Gastrocnemius medialis (tissue), 4 donors: ENCODE data around the gene TTC31. TPM values are rescaled to one million over a fixed set of nuclear protein-coding genes. Genes with fewer than 3 reads are reported as not detected.

ENCODE experiments used
- ATAC-seq, 2 donors: fragments of 150-250 bp; one replicate each; pipeline ENCODE4 v1.9.1; 2016
- DNase-seq, 2 donors: peaks; one replicate each; pipeline ENCODE4 v3.0.0-alpha.2; 2019
- H3K27ac ChIP-seq, 4 donors: fragments of 200-600 bp; sonication (generic); 1 replicate in 1 of 4; 2 replicates in 3 of 4; pipeline ENCODE4 v1.5.1; 2016 to 2018; ENCODE audit warnings: mild to moderate bottlenecking in 2 of 4, moderate library complexity in 1 of 4
- H3K27me3 ChIP-seq, 3 donors: fragments of 200-600 bp; sonication (generic) in 2 of 3; 1 replicate in 1 of 3; 2 replicates in 2 of 3; pipeline versions ENCODE4 v1.5.1 to v1.6.0; 2016 to 2019; ENCODE audit warnings: mild to moderate bottlenecking in 1 of 3, moderate library complexity in 1 of 3
- H3K36me3 ChIP-seq, 2 donors: fragments of 200-600 bp; sonication (generic) in 1 of 2; one replicate each; pipeline ENCODE4 v1.5.1; 2017 to 2018
- H3K4me1 ChIP-seq, 2 donors: fragments of 200-600 bp; sonication (generic) in 1 of 2; one replicate each; pipeline ENCODE4 v1.5.1; 2016 to 2017; ENCODE audit warnings: mild to moderate bottlenecking in 2 of 2
- H3K4me3 ChIP-seq, 4 donors: fragments of 200-600 bp; sonication (generic) in 3 of 4; 1 replicate in 1 of 4; 2 replicates in 3 of 4; pipeline ENCODE4 v1.5.1; 2016 to 2019; ENCODE audit warnings: mild to moderate bottlenecking in 2 of 4
- H3K9me3 ChIP-seq, 3 donors: fragments of 200-600 bp; sonication (generic) in 2 of 3; 1 replicate in 1 of 3; 2 replicates in 2 of 3; pipeline ENCODE4 v1.5.1; 2016 to 2019
- POLR2A ChIP-seq, 2 donors: fragments of 450-650 bp; IDR thresholded peaks; one replicate each; pipeline ENCODE4 v1.6.1; 2017; ENCODE audit warnings: antibody characterized with exemption in 2 of 2, mild to moderate bottlenecking in 2 of 2, moderate library complexity in 2 of 2
- in situ Hi-C, 4 donors: fragments of 200-750 bp; cut with MboI; loops; one replicate each; pipeline versions ENCODE4 v1.15.0 to v1.8.0; 2017; ENCODE audit warnings: low sequenced_read_pairs in 4 of 4
- intact Hi-C: fragments of 100-400 bp; cut with DNase I; formaldehyde crosslinking; loops from one replicate; pipeline ENCODE4 v1.15.1; 2023; ENCODE audit warnings: low total_unique reads
- total RNA-seq, 4 donors: library from RNA; depleted of rRNA; stranded (reverse); fragments of >200 nt; gene quantifications; one replicate each; pipeline versions ENCODE4 v1.1.0 to v1.2.3, GENCODE V29; 2016
- TF ChIP-seq, protein P1 (sequence below), 5 experiments: fragments of 450-650 bp in 3 of 5; fragments of 200-600 bp in 2 of 5; sonication (generic) in 2 of 5; IDR thresholded peaks in 4 of 5; conservative IDR thresholded peaks in 1 of 5; 1 replicate in 4 of 5; 2 replicates in 1 of 5; pipeline ENCODE4 v1.5.1; 2016 to 2019; ENCODE audit warnings: antibody characterized with exemption in 5 of 5, mild to moderate bottlenecking in 3 of 5, moderate library complexity in 3 of 5

The TTC31 gene
- total RNA-seq, 4 donors from 2014 or later = 6.1 to 9.6 (median 7.7) TPM

DNA sequence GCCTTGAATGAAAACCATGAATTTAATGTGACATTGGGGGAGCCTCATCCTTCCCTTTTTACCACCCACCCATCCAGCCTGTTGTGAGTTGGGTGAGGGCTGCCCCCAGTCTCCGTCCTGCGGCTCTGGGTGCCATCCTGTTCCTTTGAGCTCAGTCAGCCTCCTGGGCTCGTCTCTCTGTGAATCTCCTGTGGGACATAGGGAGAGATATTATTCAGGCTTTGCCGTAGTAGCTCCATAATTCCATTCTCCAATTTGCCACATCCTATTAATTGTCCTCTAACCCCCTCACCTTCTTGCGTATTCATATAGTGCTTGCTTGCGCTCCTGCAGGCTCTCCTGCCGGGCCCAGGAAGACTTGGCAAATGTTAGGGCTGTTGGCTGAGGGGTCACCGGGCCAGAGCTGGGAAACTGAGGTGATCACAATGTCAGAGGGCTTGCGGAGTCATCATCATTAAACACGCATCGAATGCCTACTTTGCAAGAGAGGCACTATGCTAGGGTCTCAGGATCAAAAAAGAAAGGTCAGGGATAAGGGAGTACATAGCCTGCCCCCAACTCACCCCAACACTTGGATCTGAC is 43.9 kb downstream of the TTC31 start:
- Histone ChIP-seq H3K36me3 (peaks cover 0 to 33% of the 10 kb centered on the region in 2 donors), H3K4me1 (peaks cover 19 to 28% of the 10 kb centered on the region in 2 donors), H3K27ac (no peak overlapping the region), H3K27me3 (no peaks in the 10 kb centered on the region), H3K9me3 (no peaks in the 10 kb centered on the region), H3K4me3 (no peak overlapping the region)
- no peak for ATAC-seq
- in situ Hi-C loops (loop anchor here in 1 of 4 donors (25.0 kb wide), 1 partner anchor 1289 kb away; the partner anchor contains the start of genes CCT7 and PRADC1), intact Hi-C loops (loop anchor here (10.0 kb wide), 1 partner anchor 308 kb away; the partner anchor contains the start of gene HK2)
- DNase-seq = no peak
- TF ChIP-seq, protein P1, sequence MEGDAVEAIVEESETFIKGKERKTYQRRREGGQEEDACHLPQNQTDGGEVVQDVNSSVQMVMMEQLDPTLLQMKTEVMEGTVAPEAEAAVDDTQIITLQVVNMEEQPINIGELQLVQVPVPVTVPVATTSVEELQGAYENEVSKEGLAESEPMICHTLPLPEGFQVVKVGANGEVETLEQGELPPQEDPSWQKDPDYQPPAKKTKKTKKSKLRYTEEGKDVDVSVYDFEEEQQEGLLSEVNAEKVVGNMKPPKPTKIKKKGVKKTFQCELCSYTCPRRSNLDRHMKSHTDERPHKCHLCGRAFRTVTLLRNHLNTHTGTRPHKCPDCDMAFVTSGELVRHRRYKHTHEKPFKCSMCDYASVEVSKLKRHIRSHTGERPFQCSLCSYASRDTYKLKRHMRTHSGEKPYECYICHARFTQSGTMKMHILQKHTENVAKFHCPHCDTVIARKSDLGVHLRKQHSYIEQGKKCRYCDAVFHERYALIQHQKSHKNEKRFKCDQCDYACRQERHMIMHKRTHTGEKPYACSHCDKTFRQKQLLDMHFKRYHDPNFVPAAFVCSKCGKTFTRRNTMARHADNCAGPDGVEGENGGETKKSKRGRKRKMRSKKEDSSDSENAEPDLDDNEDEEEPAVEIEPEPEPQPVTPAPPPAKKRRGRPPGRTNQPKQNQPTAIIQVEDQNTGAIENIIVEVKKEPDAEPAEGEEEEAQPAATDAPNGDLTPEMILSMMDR (IDR thresholded peaks at IDR 0.05 in 4 of 5, conservative IDR thresholded peaks at IDR 0.05 in 1 of 5) = no peak
- TF ChIP-seq POLR2A (IDR thresholded peaks at IDR 0.05) = no peak

DNA sequence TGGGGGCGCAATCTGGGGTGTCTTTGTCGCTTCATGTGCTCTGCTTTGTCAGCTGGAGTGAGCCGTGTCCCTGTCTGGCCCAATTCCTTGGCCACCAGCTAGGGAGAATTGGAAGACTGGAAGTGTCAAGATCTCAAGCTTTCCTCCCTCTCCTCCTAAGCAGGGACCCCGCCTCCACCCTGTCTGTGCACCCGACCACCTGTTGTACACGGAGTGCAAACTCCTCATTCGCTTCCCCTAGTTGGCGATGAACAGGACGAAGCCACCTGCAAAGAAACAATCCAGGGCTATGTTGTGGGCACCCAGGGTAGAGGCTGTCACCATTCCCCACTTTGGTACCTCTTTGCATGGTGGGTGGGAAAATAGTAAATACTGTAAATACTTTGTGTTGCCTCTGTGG is 44.9 kb downstream of the TTC31 start:
- no peak overlapping the region for H3K27ac ChIP-seq
- ATAC-seq (no peak), DNase-seq (no peak)
- in situ Hi-C loops (loop anchor here in 1 of 4 donors (25.0 kb wide), 1 partner anchor 1290 kb away; the partner anchor contains the start of genes CCT7 and PRADC1), intact Hi-C loops (loop anchor here (10.0 kb wide), 1 partner anchor 307 kb away; the partner anchor contains the start of gene HK2)
- H3K4me1 ChIP-seq = peaks cover 19 to 28% of the 10 kb centered on the region in 2 donors
- TF ChIP-seq, protein P1 (IDR thresholded peaks at IDR 0.05 in 4 of 5, conservative IDR thresholded peaks at IDR 0.05 in 1 of 5) = no peak
- TF ChIP-seq POLR2A (IDR thresholded peaks at IDR 0.05) = no peak
- H3K36me3 ChIP-seq = peaks cover 0 to 43% of the 10 kb centered on the region in 2 donors
- H3K9me3 ChIP-seq = no peaks in the 10 kb centered on the region
- no peaks in the 10 kb centered on the region for H3K27me3 ChIP-seq
- peak overlapping the region in 1 of 4 donors; percentile 7 for H3K4me3 ChIP-seq

DNA sequence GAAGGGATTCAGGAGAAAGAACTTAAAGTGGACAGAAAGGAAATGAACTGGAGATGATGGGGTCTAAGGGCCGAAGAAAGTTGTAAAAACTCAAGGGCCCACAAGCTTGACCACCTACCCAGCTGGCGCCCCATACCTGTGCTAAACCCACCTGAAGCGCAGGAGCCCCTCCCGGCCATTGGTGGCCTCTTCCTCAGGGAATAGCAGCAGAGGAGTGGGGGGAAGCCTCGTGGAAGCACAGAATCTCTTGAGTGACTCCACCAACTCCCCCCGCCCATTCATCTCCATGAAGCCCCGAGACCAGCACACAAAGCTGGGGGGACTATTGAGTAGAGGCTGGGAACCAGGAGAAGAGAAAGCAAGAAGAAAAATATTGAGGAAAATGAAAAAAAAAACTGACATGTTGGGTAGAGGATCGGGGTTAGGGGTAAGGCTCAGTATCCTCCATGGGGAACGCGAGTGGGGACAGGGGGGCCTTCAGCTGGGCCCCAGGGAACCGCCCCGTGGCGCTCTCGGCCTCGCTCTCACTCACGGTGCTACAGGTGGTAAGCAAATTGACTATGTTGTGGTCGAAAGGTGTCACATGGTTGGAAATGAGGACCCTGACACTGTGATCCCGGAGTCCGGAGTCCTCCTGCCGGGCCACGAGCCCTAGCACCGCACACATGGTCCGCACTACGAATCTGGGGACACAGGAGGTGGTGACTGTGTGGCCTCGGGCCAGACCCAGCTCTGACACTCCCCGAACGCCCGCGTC is 45.9 kb downstream of the TTC31 start:
- Histone ChIP-seq H3K4me1 (peaks cover 19 to 28% of the 10 kb centered on the region in 2 donors), H3K36me3 (peaks cover 0 to 48% of the 10 kb centered on the region in 2 donors), H3K4me3 (peak overlapping the region; percentile 80 to 100 (median 93)), H3K27ac (peak overlapping the region; percentile 84 to 94 (median 89)), H3K27me3 (no peaks in the 10 kb centered on the region), H3K9me3 (no peaks in the 10 kb centered on the region)
- ATAC-seq (peak; percentile 39 to 47), DNase-seq (peak in 1 of 2 donors; percentile 40)
- TF ChIP-seq POLR2A (IDR thresholded peaks at IDR 0.05) = no peak
- TF ChIP-seq, protein P1 (IDR thresholded peaks at IDR 0.05 in 4 of 5, conservative IDR thresholded peaks at IDR 0.05 in 1 of 5) = no peak
- intact Hi-C loops (loop anchor here (1.0 to 10.0 kb wide), 5 partner anchors 21 to 791 kb away; partner anchors contain the start of genes CCDC142, HK2, INO80B and PCGF1), in situ Hi-C loops (loop anchor here in 1 of 4 donors (25.0 kb wide), 1 partner anchor 1291 kb away; the partner anchor contains the start of genes CCT7 and PRADC1)

DNA sequence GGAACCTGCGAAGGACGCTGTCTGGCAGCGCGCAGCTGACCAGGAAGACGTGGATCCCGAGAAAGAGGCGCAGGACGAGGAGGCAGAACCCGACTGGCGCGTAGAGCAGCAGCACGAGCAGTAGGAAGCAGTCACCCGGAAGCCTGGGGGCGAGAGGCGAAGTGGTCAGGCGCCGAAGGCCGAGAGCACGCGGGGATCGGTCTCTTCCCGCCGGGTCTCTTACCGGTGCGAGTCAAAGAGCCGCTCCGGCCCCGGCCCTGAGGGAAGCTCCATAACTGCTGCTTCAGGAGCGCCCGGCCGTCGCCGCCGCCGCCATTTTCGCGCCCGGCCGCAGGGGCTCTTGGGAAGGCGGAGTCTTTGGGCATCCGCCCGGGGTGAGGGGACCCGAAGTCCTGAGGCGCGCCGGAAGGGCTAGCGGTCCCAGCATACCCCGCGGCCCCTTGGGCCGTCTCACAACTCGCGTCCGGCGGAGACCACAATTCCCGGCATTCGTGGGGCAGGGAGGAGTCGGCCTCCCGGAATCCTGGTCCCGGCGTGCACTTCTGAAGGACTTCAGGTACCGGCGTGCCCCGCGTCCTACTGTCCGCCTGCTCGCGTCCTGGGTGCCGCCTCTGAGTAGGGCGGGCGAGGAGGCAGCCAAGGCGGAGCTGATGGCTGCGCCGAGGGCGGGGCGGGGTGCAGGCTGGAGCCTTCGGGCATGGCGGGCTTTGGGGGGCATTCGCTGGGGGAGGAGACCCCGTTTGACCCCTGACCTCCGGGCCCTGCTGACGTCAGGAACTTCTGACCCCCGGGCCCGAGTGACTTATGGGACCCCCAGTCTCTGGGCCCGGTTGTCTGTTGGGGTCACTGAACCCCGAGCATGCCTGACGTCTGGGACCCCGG is 46.7 kb downstream of the TTC31 start, which contains the start of the genes AUP1 and HTRA2:
AUP1 (minus strand) TSS at position 350 of the 882 bp plus-strand sequence; CDS start at position 273, 77 bp downstream.
HTRA2 (plus strand) TSS at position 577 of the 882 bp plus-strand sequence; CDS start at position 651, 74 bp downstream.
- peak within 1 kb of the TSS; percentile 80 to 100 (median 93) for H3K4me3 ChIP-seq
- H3K27ac ChIP-seq = peak within 1 kb of the TSS; percentile 84 to 94 (median 89)
- ATAC-seq = peak; percentile 91 to 94
- no peaks in the 10 kb centered on the region for H3K9me3 ChIP-seq
- in situ Hi-C loops (loop anchor here in 2 of 4 donors (5.0 to 25.0 kb wide), 2 partner anchors 47 to 1292 kb away; partner anchors contain the start of genes CCDC142 (in 1 of the 2), CCT7 (in 1 of the 2), PRADC1 (in 1 of the 2) and TTC31 (in 1 of the 2)), intact Hi-C loops (loop anchor here (1.0 to 10.0 kb wide), 5 partner anchors 22 to 792 kb away; partner anchors contain the start of genes CCDC142, HK2, INO80B and PCGF1)
- DNase-seq = peak; percentile 98
- TF ChIP-seq POLR2A (IDR thresholded peaks at IDR 0.05) = peak; percentile 70 to 89
- TF ChIP-seq, protein P1 (IDR thresholded peaks at IDR 0.05 in 4 of 5, conservative IDR thresholded peaks at IDR 0.05 in 1 of 5) = no peak
- H3K4me1 ChIP-seq = peaks cover 19 to 28% of the 10 kb centered on the region in 2 donors
- H3K36me3 ChIP-seq = peaks cover 0 to 48% of the 10 kb centered on the region in 2 donors
- no peaks in the 10 kb centered on the region for H3K27me3 ChIP-seq
